ENCODE measurements around the gene GRID1. TPM values are rescaled to one million over a fixed set of nuclear protein-coding genes. Genes with fewer than 3 reads are reported as not detected.

GRID1 gene
- total RNA-seq, 1 experiment from 2014 or later: 0.37 TPM

GRCh38 chr10:86065711-86066251 is 300.8 kb downstream of the GRID1 start:
- ATAC-seq (no peak), DNase-seq (ENCODE audit: low spot score) (no peak)
- Mint-ChIP-seq H3K9me3 (no peaks in the 10 kb centered on the region), H3K4me1 (no peaks in the 10 kb centered on the region), H3K27ac (no peak overlapping the region), H3K27me3 (ENCODE audit: low read depth) (no peaks in the 10 kb centered on the region), H3K36me3 (no peaks in the 10 kb centered on the region), H3K4me3 (no peak overlapping the region)
- ChIA-PET POLR2A (no interaction called here), CTCF (no interaction called here)
- TF ChIP-seq ARID4B (CRISPR knock-in tag; IDR thresholded peaks at IDR 0.05; ENCODE audit: borderline replicate concordance) (no peak), MAX (CRISPR knock-in tag; IDR thresholded peaks at IDR 0.05) (no peak), USF2 (CRISPR knock-in tag; IDR thresholded peaks at IDR 0.05) (no peak), ZNF396 (CRISPR knock-in tag; IDR thresholded peaks at IDR 0.05; ENCODE audit: borderline replicate concordance) (no peak), ZNF416 (CRISPR knock-in tag; IDR thresholded peaks at IDR 0.05) (no peak), FOXP4 (CRISPR knock-in tag; IDR thresholded peaks at IDR 0.05) (no peak), NFATC4 (CRISPR knock-in tag; IDR thresholded peaks at IDR 0.05) (no peak), SOX15 (CRISPR knock-in tag; IDR thresholded peaks at IDR 0.05) (no peak)

- Mint-ChIP-seq H3K27me3 (ENCODE audit: low read depth) (no peaks in the 10 kb centered on the region), H3K36me3 (no peaks in the 10 kb centered on the region), H3K4me3 (no peak overlapping the region), H3K4me1 (no peaks in the 10 kb centered on the region), H3K9me3 (no peaks in the 10 kb centered on the region), H3K27ac (no peak overlapping the region)
- ATAC-seq (no peak), DNase-seq (ENCODE audit: low spot score) (no peak)
- ChIA-PET CTCF (no interaction called here), POLR2A (no interaction called here)
- TF ChIP-seq CTCF (IDR thresholded peaks at IDR 0.05): no peak
- no peak for TF ChIP-seq ARID4B (CRISPR knock-in tag; IDR thresholded peaks at IDR 0.05; ENCODE audit: borderline replicate concordance)
- TF ChIP-seq ZNF219 (CRISPR knock-in tag; IDR thresholded peaks at IDR 0.05; ENCODE audit: borderline replicate concordance): no peak
- TF ChIP-seq ATF3 (CRISPR knock-in tag; conservative IDR thresholded peaks at IDR 0.05): no peak
- TF ChIP-seq ETV6 (CRISPR knock-in tag; IDR thresholded peaks at IDR 0.05): no peak
- TF ChIP-seq USF1 (CRISPR knock-in tag; IDR thresholded peaks at IDR 0.05): no peak
- TF ChIP-seq IRF2 (CRISPR knock-in tag; IDR thresholded peaks at IDR 0.05; ENCODE audit: borderline replicate concordance, low read depth): no peak
- no peak for TF ChIP-seq ZNF396 (CRISPR knock-in tag; IDR thresholded peaks at IDR 0.05; ENCODE audit: borderline replicate concordance)
- no peak for TF ChIP-seq ZNF263 (CRISPR knock-in tag; IDR thresholded peaks at IDR 0.05; ENCODE audit: low read depth)
- TF ChIP-seq ZNF671 (CRISPR knock-in tag; IDR thresholded peaks at IDR 0.05): no peak
- no peak for TF ChIP-seq E2F4 (CRISPR knock-in tag; IDR thresholded peaks at IDR 0.05; ENCODE audit: borderline replicate concordance, low read depth)
These were observed 301.5 kb downstream of the GRID1 start for GRCh38 chr10:86064931-86065662.

All from WTC11 (cell line).